Left hindlimb (tissue), 1 donor: ENCODE measurements around the gene HOXC10.

Source experiments
- DNase-seq: peaks from one replicate; pipeline ENCODE4 v3.0.0-alpha.2; 2018

HOXC10 gene

DNA sequence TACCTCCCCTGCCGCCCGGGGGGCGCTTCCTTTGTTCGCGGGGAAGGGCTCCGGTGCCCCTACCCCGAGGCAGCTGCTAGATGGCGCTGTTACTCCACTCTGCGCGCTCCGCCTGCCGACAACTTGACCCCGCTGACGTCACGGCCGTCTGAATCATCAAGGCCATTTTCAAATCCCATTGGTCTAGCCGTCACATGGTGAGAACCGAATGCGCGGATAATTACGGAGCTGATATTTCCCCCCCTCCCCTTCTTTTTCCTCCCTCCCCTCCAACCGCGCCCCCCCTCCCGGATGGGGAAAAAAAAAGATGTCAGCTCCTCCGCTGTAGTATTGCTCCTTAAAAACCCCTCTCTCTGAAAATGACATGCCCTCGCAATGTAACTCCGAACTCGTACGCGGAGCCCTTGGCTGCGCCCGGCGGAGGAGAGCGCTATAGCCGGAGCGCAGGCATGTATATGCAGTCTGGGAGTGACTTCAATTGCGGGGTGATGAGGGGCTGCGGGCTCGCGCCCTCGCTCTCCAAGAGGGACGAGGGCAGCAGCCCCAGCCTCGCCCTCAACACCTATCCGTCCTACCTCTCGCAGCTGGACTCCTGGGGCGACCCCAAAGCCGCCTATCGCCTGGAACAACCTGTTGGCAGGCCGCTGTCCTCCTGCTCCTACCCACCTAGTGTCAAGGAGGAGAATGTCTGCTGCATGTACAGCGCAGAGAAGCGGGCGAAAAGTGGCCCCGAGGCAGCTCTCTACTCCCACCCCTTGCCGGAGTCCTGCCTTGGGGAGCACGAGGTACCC, at the start of gene HOXC10:
Gene HOXC10 (plus strand): TSS at position 246 of the 791 bp plus-strand sequence. CDS start 114 bp downstream, at position 360.
- DNase-seq: peak; percentile 98

DNA sequence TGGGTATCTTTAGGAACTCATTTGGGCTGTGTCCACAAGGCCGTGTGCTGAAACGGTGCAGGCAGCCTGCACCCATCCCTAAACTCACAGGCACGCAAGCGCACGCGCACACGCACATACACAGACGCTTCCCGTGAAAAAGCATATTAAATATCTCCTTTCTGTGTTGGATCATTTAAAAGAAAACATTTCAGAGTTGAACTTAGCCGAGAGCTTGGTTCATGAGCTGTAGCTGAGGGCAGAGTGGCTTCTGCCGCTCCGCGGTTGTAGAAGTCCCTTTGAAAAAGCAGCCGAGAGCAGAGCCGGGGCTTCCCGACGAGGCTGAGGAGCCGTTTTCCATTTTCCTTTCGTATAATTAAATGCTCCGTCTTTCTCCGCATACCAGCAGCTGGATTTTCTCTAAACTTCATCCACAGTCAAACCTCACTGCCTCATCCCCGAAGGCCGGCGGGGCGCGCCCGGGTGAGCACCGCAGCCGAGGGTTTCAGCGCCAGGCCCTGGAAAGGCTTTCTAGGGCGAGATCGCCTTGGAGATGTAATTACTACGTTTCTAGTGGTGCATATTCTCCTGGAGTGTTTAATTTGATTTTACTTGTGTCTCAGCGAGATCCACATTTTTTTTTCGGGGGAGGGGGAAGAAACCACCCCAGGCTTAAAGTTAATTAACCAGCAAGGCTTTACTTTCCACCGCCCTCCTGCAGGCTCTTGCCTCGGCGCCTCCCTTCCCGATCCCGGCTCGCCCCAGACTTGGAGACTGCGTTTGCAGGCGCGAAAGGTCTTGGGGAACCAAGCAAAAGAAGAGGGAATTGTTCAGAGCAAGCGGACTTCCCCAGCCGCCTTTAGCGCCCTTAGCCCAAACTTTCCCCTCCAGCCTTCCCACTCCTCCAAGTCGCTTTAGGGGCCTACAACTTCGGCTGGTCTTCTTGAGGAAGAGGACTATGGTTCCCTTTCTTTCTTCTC, 49.3 kb upstream of the HOXC10 start:
- no peak for DNase-seq

DNA sequence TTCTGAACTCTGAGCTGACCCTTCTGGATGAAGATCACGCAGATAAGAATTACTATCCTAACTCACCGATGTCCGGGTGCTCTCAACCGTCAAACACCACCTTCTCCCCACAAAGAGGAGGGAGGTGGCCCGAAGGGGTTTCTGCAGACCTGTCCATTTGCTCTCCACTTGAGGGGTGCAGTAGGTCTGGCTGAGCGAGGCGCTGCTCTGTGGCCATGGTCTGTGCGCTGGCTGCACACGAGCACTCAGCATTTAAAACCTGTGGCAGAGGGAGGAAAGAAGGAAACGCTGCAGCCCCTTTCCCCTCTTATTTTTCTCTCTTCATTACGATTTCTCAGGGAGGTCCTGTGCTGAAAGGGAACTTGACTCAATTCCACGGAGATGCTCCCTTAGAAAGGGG, 47.8 kb upstream of the HOXC10 start:
- DNase-seq: no peak

DNA sequence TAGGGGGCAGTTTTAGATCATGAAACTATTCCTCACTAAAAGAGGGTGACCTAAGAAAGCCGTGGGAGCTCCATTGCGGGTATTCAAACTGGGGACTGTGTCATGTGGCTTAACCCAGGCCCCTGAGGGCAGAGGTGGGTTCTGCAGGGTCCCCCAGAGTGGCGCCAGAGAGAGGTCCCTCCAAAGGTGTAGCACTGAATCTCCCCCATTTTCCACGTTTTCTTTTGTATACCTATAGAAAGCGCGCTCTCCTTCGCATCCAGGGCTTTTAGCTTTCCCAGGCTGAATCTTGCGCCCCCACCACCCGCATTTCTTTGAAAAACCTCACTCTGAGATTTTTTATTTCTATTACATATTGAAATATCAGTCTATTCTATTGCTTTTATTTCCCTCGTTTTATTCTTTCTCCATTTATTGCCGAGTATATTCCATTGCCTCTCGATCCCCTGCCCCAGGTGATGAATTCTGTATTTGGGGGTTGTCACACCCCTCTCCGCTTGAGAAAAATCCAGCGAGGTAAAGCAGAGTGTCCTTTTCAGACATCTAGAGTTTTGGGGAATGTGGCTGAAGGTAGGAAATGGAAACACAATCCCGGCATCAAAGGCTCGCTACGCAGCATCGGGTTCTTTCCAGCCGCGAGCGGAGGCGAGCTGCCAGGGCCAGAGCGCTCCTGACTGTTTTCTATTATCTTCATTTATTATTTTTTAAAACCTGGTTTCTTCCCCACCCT, 47.2 kb upstream of the HOXC10 start:
- no peak for DNase-seq

DNA sequence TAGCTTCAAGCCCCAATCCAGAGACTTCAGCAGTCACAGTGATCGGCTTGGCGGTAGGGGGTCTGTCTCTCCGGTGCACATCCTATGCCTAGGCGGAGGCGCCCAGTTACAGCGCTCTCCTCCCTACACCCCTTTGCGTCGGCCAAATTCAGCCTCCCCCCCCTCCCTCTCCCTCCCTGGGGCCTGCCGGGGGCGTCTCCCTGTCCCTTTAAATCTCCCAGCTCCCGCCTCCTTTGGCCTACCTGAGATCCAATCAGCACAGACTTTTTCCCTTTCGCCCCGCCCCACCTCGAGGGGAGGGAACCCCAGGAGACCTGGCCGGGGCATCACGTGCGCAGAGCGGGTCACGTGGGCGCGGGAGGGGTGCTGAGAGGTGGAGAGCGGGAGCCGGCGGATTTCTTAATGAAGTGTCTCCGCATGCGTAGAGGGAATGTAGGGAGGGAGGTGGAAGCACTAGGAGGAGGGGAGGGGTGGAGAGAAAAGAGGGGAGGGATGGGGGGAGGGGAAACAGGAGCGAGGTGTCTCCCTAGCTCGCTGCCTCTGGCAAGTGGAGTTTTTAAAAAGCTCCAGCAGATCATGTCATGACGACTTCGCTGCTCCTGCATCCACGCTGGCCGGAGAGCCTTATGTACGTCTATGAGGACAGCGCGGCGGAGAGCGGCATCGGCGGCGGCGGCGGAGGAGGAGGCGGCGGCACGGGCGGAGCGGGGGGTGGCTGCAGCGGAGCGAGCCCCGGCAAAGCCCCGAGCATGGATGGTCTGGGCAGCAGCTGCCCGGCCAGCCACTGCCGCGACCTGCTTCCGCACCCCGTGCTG, 46.4 kb upstream of the HOXC10 start, which contains the start of gene HOXC13:
Gene HOXC13 (plus strand): TSS at position 506 of the 815 bp plus-strand sequence. CDS start 76 bp downstream, at position 582.
- DNase-seq: peak; percentile 84

DNA sequence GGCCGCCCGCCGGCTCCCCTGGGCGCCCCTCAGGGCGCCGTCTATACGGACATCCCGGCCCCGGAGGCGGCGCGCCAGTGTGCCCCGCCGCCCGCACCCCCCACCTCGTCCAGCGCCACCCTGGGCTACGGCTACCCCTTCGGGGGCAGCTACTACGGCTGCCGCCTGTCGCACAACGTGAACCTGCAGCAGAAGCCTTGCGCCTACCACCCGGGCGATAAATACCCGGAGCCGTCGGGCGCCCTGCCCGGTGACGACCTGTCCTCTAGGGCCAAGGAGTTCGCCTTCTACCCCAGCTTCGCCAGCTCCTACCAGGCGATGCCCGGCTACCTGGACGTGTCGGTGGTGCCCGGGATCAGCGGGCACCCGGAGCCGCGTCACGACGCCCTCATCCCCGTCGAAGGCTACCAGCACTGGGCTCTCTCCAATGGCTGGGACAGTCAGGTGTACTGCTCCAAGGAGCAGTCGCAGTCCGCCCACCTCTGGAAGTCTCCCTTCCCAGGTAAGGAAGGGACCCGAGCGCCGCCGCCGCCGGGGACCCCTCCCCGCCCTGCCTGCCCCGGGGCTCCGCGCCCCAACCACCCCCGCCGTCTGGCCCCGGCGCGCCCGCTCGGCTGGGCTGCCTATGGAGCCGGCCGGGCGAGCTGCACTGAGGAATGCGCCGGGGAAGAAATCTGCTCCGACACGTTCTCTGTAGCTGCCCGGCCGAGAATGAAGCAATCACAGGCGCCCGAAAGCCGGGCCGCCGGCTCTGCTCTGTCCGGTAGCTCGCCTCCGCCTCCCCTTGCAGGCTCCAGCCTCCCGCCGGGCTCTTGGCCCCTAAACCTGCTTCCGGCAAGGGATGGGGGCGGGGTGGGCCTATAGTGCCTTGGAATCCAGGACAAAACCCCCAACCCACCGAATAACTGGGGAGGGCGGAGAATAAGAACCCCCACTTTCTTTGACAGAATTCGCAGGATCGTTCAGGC, 45.5 kb upstream of the HOXC10 start:
- no peak for DNase-seq

DNA sequence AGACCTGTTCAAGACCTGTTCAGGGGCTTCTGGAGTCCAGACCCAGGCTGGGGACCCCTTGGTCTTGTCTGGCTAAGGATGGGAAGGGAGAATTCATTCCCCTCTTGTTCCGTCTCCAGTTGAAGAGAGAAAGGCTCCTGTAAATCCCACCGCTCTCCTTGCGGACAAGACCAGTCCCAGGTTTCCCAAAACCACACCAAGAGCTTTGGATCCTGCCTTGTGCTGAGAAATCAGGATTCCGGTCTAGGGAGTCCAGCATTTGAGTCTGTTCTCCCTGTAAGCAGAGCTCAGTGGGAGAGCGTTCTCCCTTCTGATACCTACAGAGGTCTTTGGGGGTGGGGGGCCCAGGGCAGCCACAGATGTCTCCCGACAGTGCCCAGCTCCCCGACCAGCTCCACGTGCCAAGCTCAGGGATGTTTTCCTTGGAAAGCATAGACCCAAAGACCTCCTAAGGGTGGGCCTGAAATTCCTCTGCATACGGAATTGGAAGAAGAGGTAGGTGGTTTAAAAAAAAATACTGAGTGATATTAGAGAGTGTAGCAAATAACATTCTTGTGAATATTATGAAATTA, 44.4 kb upstream of the HOXC10 start:
- DNase-seq: no peak

DNA sequence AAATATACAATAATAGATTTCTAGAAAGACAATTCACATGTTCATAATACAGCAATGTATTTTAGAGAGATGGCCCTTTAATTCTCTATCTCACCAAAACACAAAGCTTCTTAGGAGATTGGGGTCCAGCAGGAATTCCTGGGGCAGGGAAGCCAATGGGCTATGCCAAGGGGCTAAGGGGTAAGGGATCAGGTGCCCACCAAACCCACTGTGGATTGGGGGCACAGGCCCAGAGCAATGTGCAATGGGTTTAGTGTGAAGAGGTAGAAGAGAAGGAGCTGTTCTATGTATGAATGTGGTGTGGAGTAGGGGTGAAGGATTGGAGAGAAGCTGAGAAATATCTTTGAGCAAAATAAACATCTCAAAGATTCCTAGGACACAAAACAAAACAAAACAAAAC, 43.8 kb upstream of the HOXC10 start:
- no peak for DNase-seq

DNA sequence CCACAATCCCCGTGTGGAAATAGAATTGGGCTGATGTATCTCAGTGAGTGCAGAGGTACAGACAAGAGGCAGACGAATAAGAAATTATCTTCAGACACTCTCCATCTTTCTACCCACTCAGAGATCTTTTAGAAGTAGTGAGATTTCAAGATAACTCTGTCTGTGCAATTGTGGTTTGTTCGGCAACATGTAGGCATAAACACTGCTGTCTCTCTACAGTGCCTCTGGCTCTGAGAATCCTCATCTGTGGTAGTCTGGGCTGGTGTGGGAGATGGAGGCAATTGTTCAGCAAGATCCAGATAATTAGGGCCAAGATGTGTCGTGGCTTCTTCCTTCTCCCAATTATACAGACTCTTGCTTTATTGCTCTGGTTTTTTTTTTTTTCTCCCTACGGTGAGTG, 43.2 kb upstream of the HOXC10 start:
- DNase-seq: no peak

DNA sequence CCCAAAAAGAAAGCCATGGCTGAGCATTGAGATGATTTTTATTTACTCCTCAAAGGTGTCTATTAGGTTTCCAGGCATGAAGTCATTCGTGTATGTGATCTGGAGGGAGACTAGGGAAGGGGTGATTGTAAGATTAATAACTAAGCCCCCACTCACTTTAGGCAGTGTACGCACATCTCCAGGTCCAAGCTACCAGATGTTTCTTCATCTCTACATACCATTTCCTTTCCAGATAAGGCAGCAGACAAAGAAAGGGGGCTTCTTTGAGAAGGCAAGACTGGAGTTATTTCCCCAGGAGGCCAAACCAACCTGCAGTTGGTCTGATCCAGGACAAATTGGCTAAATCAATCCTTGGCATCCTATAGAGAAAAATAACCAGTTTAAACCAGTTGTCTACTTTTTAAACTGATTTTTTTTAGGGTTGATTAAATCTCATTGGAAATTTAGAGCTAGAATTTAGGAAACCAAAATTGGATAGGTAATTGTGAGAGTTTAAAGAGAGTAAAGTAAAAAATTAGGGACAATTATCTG, 42.4 kb upstream of the HOXC10 start:
- DNase-seq: peak; percentile 24

DNA sequence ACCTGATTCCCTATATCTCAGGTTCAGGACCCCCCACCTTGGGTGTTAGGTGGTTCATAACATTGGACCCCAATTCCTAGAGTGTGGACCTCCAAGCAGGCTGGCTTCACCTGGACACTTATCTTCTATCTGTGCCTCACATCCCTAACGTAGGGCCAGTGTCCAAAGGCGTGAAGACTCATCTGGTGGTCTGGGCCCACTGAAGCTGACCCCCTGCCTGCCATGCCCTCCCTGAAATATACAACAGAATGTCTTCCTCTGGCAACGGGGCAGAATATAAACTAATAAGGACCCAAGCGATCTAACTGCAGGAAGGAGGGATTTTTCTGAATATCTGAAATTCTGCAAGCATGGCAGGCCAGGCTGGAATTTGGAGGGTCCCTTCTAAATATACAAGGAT, 40.7 kb upstream of the HOXC10 start:
- DNase-seq: peak; percentile 16

DNA sequence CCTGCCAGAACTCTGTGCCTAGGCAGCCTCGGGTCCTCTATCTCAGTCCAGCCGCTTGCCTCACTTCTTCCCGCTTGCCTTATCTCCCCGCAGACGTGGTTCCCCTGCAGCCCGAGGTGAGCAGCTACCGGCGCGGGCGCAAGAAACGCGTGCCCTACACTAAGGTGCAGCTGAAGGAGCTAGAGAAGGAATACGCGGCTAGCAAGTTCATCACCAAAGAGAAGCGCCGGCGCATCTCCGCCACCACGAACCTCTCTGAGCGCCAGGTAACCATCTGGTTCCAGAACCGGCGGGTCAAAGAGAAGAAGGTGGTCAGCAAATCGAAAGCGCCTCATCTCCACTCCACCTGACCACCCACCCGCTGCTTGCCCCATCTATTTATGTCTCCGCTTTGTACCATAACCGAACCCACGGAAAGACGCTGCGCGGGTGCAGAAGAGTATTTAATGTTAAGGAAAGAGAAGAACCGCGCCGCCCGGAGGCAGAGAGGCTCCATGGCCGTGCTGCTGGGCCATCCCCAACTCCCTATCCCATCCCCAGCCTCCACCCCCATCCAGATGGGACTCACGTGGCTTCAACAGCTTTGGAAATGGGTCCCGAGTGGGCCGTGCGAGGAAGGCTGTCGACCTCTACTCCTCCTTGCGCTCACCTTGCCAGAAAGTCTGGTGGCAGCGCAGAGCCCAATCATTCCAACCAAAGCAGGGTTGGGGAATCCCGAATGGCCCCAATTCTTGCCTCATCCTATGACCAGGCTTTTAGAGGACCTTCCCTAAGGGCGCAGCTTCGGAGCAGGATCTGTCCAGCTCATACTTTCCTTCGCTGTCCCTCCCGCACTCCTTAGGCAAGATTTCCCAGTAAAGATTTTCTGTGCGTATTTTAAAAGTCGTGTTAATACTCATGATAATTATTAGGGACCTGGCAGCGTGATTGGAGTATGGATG, 39.8 kb upstream of the HOXC10 start:
- no peak for DNase-seq

DNA sequence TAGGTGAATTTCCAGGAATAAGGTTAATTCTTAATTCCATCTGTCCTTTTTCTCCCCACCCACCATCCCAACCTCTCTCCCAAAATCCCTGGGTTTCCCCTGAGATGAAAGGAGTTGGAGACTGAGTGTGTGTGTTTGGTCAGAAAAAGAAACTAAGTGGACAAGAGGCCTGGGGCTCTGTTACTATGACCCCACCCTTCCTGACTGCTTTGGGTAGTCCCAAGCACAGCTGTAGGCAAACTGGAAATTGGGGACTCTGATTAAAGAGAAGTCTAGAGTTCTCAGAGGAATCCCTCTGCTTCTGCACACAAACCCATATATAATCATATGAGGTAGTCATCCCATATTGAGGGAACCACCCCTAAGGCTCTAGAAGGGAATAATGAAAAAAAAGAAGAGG, 37.2 kb upstream of the HOXC10 start:
- DNase-seq: no peak

DNA sequence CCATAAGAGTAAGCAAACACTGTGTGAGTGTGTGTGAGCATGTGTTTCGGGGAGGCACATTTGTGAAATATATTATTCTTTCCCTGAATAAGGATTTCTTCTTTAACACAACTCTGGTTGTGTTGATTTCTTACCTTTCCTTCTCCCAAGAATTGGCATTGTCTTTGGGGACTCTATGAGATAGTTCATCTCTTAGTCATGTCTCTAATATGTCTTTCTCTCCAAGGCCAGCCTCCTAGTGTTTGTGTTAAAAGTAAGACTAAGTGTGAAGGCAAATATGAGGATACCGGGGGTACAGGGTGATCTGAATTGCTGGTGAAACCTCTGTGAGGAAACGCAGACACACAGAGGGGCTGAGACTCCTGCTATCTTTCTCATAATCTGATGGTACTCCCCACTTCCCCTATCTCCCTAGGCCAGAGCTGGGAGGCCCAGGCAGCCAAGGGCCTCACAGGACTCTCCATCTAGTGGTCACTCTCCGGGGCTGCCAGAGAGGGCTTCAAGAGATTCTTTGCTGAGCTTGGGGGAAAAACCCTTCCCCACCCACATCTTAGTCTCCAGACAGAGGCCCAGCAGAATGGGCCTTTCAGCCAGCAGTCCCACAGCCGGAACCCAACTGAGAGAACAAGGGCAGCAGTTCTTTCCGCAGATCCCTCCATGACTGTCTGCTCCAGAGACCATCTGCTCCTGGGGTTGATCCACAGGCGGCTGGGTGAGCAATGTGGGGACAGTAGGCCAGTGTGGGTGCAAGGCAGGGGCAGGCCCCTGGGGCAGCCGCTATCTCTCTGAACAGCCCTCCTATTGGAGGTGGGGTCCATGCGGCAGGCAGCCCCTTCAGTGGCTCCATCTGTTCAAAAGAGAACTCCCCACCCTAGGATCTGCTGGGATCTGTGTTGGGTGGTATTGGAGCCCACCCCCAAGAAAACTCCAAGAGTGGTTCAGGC, 36.0 kb upstream of the HOXC10 start:
- no peak for DNase-seq

DNA sequence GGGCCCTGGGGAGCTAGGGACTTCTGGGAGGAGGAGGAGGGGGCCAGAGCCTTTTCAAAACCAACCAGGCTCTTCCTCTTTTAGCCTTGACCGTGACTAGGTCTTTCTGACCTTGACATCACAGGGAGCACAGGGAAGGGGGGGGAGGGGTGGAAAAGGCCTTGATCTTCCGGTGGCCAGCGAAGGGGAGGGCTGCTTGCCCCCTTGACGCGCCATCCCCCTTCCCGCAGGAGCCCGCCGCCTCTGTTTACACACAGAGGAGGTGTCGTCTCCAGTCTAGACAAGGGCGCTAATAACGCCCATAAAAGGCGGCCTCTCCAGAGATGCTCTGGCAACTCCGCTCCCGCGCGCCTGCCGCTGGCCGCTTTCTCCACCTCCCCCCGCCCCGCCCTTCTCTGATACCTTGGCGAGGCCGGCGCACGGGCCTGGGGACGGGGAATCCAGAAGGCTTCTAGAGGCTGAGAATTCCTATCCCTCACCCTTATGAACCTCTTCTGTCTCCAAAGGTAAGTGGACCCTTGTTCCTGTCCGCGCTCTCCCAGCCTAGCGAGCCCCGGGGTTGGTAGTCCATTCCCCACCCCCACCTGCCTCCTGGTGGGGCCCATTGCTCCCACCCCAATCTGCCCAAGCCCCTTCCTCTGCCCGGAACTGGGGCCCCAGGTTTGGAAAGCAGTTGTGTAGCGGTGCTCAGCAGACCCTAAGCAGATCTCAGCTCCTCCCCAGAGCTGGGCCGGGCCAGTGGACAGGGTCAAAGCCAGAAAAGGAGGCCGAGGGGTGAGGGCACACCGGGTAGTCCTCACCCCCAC, 35.1 kb upstream of the HOXC10 start:
- no peak for DNase-seq

DNA sequence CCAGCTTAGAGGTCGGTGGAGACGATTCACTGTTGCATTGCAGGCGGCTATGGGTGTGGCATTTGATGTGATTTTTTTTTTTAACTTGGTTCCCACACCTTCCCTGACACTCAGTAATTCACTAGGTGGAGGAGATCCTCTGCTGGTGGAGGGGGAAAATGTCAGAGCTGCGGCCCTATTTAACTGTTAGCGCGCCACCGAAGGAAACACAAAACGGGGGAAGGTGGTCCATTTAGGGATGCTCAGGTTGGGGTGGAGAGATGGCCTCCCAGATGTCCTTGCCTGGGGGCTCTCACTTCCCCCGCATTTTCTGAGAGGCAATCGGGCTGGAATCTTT, 34.5 kb upstream of the HOXC10 start:
- no peak for DNase-seq
